Stimulated activated CD8-positive, alpha-beta memory T cell treated with anti-CD3 and anti-CD28 coated beads, Interleukin-15, amount 100 ng/mL, for 48 hours (primary cell): Measurements from ENCODE around the gene RALGDS.

Experiments used
- DNase-seq, 2 donors: peaks; one replicate each; pipeline ENCODE4 v3.0.0-alpha.2; 2020; ENCODE audit warnings: low read depth in 2 of 2

Gene RALGDS

GRCh38 chr9:133119103-133119845 lies 1.8 kb downstream of the RALGDS start:
- no peak for DNase-seq

- no peak for DNase-seq
Observed at GRCh38 chr9:133118568-133118967, 2.5 kb downstream of the RALGDS start.

GRCh38 chr9:133118179-133118520 lies 2.9 kb downstream of the RALGDS start:
- no peak for DNase-seq

GRCh38 chr9:133117271-133118178 lies 3.5 kb downstream of the RALGDS start:
- no peak for DNase-seq

- DNase-seq = no peak
Observed at GRCh38 chr9:133116346-133117231, 4.5 kb downstream of the RALGDS start.

- peak; percentile 63 to 66 for DNase-seq
Observed at GRCh38 chr9:133115604-133116345, 5.3 kb downstream of the RALGDS start.

- DNase-seq = no peak
Observed at GRCh38 chr9:133114886-133115603, 6.0 kb downstream of the RALGDS start.

- DNase-seq = no peak
Observed at GRCh38 chr9:133113949-133114885, 6.8 kb downstream of the RALGDS start.

GRCh38 chr9:133113163-133113948 lies 7.7 kb downstream of the RALGDS start:
- no peak for DNase-seq

- no peak for DNase-seq
Observed at GRCh38 chr9:133112663-133113026, 8.4 kb downstream of the RALGDS start.

GRCh38 chr9:133111808-133112662 lies 9.0 kb downstream of the RALGDS start:
- DNase-seq = no peak

- no peak for DNase-seq
Observed at GRCh38 chr9:133109931-133110650, 10.9 kb downstream of the RALGDS start.

GRCh38 chr9:133108794-133109641 lies 12.0 kb downstream of the RALGDS start:
- DNase-seq = no peak

GRCh38 chr9:133107961-133108793 lies 12.9 kb downstream of the RALGDS start:
- no peak for DNase-seq

GRCh38 chr9:133107245-133107722 lies 13.8 kb downstream of the RALGDS start:
- no peak for DNase-seq
